MM.1S (cell line): Measurements from ENCODE around the gene THUMPD3.

Experiments used
- EZH2 ChIP-seq: fragments of 300-600 bp; sonication (generic); optimal IDR thresholded peaks from 2 replicates; pipeline ENCODE3; 2017; ENCODE audit warnings: low read depth, mild to moderate bottlenecking, antibody characterized with exemption, low read length, mixed read lengths
- EZH2phosphoT487 ChIP-seq: fragments of 300-600 bp; sonication (generic); IDR thresholded peaks from 2 replicates; pipeline ENCODE4 v1.6.1; 2018; ENCODE audit warnings: antibody characterized with exemption, low read length
- TF ChIP-seq, protein P1 (sequence below): fragments of 300-600 bp; sonication (generic); IDR thresholded peaks from 2 replicates; pipeline ENCODE4 v1.5.1; 2016; ENCODE audit warnings: antibody characterized with exemption, low read length, mixed read lengths

DNA sequence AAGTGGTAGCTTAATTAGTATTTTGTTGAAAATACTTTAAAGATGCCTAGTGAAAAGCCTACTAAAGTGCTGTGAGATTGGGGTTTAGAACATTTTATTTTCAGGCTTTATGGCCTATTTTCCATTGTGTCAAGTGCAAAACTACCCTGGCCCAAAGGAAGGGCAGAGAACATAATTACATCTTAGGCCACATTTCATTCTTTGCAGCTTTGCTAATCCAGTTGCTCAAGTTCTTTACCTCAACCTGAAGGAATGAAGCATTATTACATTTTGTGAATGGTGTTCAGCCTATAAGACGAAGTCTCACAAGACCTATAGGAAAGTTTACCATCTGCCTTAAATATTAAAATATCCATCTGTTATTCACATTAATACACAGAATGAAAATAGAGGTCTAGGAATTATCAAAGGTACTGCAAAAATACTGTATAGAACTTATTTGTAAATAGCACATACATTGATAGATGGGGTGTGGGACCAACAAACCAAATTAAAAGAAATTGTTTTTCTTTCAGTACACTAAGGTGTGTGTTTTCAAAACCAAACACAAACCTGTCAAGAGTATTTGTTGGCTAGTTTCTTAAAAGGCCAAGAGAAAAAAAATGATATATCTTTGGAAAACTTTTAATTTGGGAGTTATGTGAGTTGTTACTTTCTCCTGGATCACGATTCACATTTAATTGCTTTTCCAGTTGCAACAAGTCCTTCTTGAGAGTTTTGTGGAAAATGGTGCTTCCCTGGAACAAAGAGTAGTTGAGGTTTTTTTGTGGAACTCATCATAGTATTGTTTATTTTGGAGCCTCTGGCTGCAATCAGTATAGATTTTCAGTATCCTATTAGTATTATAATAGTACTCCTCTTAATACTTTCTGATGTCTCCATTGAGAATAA lies 22.6 kb downstream of the THUMPD3 start:
- TF ChIP-seq, protein P1, sequence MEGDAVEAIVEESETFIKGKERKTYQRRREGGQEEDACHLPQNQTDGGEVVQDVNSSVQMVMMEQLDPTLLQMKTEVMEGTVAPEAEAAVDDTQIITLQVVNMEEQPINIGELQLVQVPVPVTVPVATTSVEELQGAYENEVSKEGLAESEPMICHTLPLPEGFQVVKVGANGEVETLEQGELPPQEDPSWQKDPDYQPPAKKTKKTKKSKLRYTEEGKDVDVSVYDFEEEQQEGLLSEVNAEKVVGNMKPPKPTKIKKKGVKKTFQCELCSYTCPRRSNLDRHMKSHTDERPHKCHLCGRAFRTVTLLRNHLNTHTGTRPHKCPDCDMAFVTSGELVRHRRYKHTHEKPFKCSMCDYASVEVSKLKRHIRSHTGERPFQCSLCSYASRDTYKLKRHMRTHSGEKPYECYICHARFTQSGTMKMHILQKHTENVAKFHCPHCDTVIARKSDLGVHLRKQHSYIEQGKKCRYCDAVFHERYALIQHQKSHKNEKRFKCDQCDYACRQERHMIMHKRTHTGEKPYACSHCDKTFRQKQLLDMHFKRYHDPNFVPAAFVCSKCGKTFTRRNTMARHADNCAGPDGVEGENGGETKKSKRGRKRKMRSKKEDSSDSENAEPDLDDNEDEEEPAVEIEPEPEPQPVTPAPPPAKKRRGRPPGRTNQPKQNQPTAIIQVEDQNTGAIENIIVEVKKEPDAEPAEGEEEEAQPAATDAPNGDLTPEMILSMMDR, result no peak
- TF ChIP-seq EZH2 (no peak), EZH2phosphoT487 (no peak)
